ENCODE data around the gene PDLIM4.

PDLIM4 gene

DNA sequence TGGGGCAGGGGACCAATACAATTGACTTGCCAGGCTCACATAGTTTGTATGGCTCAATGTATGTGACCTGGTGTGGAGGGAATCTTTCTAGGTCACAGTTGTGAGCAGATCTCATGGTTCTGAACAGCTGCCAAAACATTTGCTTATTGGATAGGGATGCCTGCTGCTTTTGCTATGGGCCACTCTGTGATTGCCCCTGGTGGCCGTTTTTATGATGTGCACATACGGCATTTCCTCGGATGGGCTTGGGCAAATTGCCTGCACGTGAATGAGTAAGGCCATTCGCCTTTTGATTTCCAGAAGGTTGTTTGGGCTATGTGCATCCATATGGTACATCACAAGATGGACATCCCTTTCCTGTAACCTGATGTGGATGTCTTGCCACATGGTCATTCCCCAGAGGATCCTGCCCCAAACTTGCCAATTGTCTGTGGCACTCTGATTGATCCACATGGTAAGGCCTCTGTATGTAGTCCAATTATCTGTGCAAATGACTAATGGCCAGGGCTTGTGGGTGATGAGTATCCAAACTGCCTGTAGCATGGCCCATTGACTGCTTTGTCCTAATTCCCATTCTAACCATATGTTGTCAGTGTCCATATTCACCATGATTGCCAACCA lies 26.0 kb downstream of the PDLIM4 start:
- no peak for DNase-seq (ENCODE audit: low read depth in 2 of 2)

DNA sequence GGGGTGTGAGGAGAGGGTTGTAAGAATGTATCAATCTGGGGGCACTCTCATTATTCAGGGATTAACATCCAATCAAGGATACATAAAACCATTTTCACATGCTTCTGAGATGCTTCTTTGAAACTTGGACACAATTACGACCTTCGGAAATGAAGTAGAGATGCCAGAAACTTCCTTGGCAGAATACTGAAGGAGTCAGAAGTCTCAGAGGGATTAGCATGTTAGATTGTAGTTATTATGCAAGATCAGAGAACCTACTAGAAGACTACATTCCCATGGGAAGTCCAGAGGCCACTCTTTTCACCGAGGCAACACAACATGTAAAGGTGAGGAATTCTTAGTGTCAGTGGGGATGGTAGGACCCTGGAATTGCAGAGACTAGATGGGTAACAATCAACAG lies 31.6 kb downstream of the PDLIM4 start:
- no peak for DNase-seq (ENCODE audit: low read depth in 2 of 2)

DNA sequence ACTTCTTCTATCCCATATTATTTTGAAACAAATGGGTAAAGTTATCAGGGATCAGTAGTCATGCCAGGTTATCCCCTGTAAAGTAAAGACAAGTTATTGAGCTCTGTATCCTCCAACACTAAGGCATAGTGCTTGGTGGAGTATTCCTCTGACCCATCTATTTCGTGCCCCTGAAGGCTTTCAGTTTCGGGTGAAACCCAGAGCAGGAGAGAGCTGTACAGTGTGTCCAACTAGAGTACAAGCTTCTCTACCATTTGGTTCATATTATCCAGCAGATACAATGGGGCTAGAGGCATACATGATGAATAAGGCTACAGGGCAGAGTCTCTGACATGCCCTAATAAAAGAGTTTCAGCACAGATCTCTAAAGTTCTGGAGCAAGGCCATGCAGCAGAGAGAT lies 33.5 kb downstream of the PDLIM4 start:
- no peak for DNase-seq (ENCODE audit: low read depth in 2 of 2)

DNA sequence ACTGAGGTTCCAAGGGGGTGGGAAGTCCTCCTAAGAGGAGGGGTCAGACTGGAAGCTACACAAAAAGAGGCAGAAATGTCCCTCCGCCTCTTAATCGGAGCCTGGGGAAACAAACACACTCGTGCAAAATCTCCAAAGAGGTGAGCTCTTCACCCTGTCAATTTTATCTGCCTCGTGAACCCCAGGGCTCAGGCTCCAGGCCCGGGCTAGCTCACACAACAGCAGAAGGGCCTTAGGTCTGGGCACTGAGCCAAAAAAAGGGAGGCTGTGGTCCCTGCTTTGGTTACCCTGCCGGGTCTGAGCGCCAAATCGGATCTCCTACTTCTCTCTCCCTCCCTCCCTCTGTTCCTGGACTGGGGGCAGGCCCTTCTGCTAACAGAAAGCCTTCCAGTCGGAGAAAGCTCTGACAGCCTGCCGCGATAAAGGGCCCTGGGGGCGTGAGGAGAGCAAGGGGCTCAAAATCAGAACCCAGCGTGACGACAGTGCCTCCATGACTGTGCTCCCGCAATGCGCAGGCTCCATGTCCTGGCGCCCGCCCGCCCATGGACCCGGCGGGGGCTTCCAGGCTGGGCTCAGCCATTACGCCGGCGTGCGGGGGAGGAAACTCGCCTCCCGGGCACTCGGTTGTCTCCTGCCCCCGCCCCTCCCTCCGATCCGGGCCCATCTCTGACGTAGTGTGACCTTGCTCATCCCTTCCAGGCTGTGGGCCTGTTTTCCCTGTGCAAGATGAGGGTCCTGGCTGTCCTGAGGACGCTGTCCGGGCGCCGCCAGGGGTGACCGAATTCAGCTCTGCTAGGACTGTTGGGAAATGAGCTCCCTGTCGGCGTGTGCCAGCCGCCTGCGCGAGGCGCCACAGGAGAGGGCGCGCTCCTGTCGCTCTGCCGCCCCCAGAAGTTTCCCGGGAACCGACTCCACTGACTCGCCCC lies 35.8 kb downstream of the PDLIM4 start:
- DNase-seq (ENCODE audit: low read depth in 2 of 2), result peak; percentile 27 to 55

DNA sequence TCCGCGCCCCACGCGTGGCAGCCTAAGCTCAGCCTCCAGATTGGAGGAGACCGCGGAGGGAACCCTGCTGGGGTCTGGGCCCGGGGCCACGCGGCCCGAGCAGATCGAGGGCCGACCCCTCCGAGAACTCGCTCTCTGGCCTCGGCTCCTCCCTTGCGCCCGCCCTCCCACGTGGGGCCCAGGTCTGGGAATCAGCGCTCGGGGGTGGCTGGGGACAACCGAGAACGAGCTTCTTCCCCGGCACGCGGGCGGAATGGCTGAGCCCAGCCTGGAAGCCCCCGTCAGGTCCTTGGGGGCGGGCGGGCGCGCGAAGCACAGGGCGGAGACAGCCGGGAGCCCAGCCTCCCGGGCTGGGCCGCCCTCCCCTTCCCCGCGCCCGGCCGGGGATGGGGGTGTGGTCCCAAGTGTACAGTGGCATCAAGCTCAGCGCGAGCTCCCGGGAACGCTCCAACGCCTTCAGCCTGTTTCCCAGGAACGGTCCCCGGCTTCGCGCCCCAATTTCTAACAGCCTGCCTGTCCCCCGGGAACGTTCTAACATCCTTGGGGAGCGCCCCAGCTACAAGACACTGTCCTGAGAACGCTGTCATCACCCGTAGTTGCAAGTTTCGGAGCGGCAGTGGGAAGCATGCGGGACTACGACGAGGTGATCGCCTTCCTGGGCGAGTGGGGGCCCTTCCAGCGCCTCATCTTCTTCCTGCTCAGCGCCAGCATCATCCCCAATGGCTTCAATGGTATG lies 36.7 kb downstream of the PDLIM4 start, which contains the start of gene SLC22A4:
SLC22A4 (plus strand) TSS at position 403 of the 736 bp plus-strand sequence; CDS start at position 626, 223 bp downstream.
- DNase-seq (ENCODE audit: low read depth in 2 of 2), result peak; percentile 49 to 56

DNA sequence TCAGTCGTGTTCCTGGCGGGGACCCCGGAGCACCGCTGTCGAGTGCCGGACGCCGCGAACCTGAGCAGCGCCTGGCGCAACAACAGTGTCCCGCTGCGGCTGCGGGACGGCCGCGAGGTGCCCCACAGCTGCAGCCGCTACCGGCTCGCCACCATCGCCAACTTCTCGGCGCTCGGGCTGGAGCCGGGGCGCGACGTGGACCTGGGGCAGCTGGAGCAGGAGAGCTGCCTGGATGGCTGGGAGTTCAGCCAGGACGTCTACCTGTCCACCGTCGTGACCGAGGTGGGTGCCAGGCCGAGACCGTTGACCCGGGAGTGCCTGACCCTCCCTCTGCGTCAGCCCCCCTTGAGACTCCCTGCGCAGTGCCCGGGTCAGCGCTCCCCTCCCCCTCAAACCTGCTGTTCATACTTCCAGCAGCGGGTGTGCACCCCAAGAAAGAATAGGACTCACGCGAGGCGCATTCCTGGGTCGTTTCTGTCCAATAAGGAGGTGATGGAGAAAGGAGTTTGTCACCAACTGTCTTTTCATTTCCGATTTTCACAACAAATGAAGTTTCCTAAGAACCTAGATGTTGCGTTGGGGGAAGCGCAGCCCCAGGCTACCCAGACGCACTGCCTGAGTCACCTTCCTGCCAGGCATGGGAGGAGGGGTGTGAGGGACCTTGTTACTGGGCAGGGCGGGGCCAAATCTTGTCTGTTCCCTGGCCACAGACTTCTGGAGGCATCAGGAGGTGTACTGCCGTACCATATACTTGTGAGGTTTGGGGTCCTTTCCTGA lies 37.4 kb downstream of the PDLIM4 start:
- DNase-seq (ENCODE audit: low read depth in 2 of 2), result peak; percentile 29

DNA sequence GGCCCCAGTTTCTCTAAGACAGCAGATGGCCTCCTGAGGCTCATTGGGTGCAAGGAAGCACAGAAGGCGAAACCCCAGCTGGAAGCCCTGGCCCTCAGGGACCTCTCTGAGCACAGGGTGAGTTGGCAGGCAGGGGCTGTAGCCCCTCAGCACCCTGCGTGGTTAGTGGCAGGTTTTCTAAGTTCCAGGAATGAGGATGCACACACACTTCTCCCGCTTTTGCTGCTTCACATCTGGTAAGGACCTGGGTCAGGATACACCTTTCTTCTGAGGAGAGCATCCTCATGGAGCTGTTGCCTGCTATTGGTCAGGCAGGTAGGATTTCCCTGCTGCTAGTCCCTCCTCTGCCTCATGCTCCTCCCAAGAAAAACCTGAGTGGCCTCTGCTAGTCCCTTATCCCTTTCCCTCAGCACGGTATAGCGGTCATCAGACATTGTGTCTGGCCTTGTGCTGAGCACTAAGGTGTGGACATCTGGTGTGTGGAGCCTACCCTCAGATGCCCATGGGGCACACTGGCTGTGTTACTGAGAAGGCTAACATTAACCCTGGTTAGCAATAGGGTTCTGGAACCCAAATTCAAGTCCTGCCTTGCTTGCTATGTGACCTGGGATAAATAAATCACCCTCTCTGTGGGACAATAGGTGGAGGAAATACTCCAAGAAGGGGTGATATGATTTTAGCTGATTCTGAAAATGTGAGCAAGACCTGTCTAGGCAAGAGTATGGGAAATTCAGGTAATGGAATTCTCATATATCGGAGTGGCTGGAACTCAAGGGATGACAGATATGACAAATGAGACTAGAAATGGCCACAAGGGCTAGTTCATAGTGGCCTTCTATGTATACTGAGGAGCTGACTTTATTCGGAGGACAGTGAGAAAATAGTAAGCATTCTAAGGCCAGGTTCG lies 38.3 kb downstream of the PDLIM4 start:
- no peak for DNase-seq (ENCODE audit: low read depth in 2 of 2)

DNA sequence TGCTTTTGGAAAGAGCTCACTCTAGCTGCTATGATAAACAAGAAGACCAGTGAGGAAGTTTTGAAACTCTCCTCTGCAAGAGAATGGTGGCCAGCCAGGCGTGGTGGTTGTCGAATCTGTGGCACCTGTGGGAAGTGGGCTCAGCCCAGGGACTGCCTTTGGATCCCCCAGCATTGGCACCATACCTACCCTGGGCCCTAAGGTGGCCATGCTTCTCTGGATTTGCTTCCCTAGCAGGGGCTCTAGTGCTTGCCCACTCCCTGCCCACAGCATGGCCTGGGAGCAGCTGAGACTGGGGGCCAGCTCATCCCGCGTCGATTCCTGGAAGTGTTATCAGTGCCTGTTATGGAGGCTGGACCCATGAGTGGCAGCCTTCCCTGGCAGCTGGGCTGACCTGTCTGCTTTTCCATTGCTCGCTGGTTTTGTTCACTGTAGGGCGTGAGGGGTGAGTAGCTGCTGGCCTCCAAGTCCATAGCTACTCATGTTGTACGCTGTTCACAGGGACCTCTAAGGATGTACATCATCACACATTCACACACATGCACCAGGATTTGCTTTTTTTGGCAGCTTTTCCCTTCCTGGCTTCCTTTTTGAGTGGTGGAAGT lies 39.0 kb downstream of the PDLIM4 start:
- no peak for DNase-seq (ENCODE audit: low read depth in 2 of 2)

DNA sequence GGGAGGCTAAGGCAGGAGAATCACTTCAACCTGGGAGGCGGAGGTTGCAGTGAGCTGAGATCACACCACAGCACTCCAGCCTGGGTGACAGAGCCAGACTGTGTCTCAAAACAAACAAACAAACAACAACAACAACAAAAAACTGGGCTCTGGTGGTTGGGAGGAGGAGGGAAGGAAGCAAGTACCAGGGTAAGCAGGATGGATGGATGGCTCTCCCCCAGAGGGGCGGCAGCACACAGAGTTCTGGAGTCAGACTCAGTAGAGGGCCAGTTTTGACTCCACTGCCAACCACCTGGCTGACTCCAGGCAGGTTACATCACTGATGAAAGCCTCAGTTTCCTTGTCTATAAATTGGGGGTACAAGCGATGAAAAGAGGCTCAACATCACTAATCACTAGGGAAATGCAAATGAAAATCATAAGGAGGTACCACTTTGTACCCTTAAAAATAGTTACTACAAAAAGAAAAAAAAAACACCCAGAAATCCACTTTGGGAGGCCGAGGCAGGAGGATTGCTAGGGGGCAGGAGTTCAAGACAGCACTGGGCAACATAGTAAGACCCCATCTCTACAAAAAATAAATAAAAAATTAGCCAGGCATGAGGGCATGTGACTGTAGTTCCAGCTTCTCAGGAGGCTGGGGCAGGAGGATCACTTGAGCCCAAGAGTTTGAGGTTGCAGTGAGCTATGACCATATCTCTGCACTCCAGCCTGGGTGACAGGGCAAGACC lies 39.9 kb downstream of the PDLIM4 start:
- DNase-seq (ENCODE audit: low read depth in 2 of 2), result no peak

DNA sequence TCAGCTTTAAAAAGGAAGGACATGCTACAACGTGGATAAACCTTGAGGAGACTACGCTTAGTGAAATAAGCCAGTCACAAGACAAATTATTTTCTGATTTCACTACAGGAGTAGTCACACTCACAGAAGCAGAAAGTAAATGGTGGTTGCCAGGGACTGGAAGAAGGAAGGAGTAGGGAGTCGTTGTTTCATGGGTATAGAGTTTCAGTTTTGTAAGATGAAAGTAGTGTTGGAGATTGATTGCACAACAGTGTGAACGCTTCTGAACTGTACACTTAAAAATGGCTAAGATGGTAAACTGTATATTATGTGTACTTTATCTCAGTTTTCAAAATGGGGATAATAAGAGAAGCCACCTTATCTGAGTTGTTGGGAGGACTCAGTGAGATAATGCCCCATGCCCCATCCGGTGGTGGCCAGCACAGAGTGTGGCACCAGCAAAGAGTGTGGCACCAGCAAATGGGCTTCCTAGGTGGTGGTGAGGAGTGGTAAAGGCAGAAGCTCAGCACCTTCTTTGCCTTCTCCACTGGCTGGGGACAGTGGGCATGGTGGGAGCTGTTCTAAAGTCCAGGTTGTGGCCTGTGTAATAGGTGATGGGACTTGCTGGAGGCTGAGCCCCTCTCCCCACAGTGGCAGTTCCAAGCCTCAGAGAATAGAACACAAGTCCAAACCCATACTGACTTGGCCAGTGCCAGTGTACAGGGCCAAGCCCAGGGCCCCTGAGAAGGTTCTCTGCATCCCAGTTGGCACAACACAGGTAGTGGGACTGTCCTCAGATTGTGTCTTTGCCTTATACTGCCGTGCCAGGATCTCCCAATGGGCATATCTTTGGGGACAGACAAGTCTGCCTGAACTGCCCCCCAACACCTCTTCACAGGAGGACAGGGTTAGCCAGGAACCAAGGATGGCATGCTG lies 41.1 kb downstream of the PDLIM4 start:
- no peak for DNase-seq (ENCODE audit: low read depth in 2 of 2)

DNA sequence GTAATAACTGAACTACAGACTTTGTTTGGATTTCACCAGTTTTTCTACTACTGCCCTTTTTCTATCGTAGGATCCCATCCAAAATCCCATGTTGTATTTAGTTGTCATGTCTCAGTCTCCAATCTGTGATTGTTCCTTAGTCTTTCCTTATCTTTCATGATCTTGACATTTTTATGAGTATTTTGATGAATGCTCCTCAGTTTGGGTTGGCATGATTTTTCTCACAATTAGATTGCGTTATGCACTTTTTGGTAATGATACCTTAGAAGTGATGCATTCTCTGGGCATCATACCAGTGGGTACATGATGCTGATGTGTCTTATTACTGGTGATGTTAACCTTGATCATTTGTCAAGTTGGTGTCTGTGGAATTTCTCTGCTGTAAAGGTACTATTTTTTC lies 42.4 kb downstream of the PDLIM4 start:
- DNase-seq (ENCODE audit: low read depth in 2 of 2), result no peak

DNA sequence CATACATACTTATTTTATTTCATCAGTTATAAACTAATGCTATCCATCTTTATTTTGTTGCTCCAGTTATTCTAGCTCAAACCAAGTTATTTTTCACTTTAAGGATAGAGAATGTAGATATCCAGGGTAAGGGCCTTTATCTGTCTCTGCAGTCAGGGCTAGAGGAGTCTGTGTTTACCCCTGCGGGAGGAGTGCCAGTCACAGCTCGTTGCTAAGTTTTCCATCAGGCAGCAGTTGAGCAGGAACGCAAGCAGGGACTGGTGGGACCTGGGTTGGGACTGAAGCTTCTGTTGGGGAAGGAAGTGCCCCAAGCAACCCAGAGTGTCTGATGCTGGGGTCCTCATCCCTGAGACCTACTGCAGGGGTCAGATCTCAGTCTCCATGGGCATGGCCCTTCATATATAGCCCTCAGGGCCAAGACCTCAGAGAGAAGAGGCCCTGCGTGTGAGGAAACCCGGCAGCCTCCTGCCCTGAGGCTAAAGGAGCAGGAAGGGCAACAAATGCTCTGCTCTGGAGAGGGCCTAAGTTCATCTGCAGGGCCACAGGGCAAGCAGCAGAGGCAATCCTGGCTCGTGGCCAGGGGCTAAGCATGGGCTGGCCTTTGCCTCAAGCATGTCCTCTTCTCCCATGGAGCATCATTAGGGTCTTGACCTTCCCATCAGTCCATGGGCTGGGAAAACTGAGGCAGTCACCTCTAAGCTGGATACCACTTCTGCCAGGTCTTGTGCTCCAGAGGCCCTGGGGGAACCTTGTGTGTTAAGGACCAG lies 43.3 kb downstream of the PDLIM4 start:
- DNase-seq (ENCODE audit: low read depth in 2 of 2), result no peak

DNA sequence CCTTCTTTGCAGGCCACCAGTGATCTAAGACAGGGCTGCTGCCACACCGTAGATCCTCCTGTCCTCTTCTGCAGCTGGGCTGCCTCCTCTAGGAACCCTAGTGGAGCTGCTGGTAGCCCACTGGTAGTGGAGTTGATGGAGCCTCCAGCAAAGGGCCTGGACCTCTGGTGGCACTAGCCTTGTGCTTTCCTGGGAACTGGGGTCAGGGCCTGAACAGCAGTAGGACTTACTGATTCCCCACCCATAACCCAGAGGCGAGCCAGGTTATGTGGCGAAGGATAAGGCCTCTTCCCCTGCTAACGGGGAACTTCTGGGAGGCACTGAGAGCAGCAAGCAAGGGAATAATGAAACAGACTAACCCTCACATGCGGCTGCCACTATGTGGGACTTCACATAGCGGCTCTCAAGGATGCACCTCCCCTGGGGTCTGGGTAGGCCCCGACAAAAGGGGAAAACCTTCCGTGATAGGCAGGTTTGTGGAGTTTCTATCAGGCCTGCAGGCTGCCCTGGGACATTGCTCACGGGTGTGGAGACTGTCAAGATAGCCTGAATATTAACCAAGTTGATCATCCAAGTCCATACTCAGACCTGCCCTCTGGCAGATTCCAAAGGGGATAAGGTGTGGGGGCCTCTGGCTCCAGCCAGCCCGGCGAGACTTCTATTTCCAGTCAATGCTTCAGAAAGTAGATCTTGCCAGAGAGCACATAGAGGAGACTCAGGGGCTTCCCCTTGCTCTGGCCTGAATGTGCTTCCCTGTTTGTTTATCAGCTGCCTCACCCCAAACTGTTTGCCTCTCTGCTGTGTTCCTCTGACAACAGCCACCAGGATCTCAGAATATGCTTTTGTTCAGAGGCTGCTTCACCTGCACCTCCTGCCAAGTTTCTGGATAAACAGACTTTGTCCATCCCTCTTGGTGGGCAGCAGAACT lies 44.1 kb downstream of the PDLIM4 start:
- no peak for DNase-seq (ENCODE audit: low read depth in 2 of 2)

DNA sequence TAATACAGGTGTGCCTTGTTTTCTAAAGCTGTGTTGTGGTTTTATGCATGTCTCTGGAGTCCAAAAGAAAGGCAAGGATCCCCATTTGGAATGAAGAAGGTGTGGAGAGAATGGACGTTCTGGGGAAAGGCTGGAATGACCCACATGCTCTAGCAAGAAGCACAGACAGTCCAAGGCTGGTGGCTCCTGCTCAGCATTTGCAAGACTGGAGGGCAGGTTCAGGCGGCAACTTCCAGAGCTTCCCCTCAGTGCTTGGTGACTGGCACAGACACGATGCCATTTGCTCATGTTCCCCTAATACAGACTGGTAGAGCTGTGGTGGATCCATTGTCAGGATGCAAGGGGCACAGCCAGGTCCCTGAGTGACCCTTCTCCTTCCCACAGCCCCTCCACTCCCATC lies 44.9 kb downstream of the PDLIM4 start:
- no peak for DNase-seq (ENCODE audit: low read depth in 2 of 2)

DNA sequence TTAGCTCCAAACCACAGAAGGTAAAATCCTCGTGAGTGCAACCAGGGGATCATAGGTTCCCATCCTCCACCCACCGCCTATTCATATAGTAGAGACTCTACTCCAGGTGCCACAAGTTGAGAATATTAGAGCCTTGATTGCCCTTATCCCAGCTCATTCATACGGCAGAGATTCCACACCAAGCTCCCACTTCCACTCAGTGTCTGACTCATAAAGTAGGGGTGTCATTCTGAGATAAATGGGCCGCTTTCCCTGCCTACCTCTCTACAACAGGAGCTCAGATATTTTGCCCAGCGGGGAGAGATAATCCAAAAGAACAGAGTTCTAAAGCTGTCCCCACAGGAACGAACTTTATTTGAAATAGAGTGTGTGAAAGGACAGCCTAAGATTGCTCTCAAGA lies 46.1 kb downstream of the PDLIM4 start:
- no peak for DNase-seq (ENCODE audit: low read depth in 2 of 2)

DNA sequence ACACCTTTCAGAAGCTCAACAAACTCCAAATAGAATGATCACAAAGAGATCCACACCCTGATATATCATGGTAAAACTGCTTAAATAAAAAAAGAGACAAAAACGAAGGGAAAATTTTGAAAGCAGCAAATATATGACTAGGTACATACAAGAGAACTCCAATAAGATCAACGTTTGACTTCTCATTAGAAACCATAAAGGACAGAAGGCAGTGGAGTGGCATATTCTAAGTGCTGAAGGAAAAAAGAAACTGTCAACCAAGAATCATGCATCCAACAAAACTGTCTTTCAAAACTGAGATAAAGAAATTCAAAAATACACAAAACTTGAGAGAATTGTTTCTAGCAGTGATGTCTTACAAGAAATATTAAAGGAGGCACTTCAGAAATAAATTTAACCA lies 47.9 kb downstream of the PDLIM4 start:
- DNase-seq (ENCODE audit: low read depth in 2 of 2), result no peak

DNA sequence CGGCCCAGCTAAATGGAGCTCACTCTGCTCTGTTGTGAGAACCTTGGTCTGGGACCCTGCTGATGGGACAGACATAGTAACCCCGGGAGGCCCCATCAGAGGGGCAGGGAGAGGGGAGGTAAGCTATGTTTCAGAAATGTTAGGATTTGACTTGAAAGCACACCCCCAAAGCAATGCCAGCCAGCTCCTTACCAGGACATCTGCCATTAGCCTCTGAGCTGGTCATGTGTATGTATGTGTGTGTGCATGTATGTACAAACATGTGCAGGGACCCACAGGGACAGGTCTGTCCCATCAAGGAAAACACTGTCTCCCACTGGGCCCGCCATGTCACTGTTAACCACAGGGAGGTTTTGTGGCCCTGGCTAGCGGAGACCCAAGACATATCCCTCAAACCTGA lies 51.2 kb downstream of the PDLIM4 start:
- DNase-seq (ENCODE audit: low read depth in 2 of 2), result no peak

Measured in stimulated activated CD8-positive, alpha-beta memory T cell treated with anti-CD3 and anti-CD28 coated beads, Interleukin-2, amount 100 ng/mL, for 1 hour (primary cell).